Measurements from ENCODE around the gene PGM3.

GRCh38 chr6:83153883-83154521 is 39.1 kb downstream of the PGM3 start:
- TF ChIP-seq CTCF (IDR thresholded peaks at IDR 0.05; ENCODE audit: low read depth, low read length), result no peak
- no peak for TF ChIP-seq EZH2phosphoT487 (IDR thresholded peaks at IDR 0.05; ENCODE audit: low read depth)
